AG20443 (cell line): ENCODE results near the gene ENPP3.
"Not testable (repeated sequence)": the region's sequence is repeated elsewhere in the genome, so short reads cannot be mapped to it uniquely, and the experiment has no call there.

Experiments used
- DNase-seq: peaks from one replicate; pipeline ENCODE4 v3.0.0; 2012; ENCODE audit warnings: low spot score, mixed read lengths

ENPP3 gene

GRCh38 chr6:131685266-131685780 lies 48.2 kb downstream of the ENPP3 start:
- no peak for DNase-seq

DNA sequence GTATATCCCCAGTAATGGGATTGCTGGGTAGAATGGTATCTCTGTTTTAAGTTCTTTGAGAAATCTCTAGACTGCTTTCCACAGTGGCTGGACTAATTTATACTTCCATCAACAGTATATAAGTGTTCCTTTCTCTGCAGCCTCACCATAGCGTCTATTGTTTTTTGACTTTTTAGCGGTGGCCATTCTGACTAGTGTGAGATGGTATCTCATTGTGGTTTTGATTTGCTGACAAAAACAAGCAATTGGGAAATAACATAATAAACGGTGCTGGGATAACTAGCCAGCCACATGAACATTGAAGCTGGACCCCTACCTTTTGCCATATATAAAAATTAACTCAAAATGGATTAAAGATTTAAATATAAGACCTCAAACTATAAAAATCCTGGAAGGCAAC lies 49.9 kb downstream of the ENPP3 start:
- no peak for DNase-seq

DNA sequence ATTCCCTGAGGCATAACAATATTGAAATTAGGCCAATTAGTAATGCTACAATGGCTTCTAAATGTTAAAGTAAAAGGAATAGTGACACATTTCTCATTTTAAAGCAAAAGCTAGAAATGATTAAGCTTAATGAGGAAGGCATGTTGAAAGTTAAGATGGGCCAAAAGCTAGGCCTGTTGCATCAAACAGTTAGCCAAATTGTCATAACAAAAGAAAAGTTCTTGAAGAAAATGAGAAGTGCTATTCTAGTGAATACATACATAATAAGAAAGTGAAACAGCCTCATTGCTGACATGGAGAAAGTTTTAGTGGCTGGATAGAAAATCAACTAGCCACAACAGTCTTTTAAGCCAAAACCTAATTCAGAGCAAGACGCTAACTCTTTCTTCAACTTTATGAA lies 51.2 kb downstream of the ENPP3 start:
- no peak for DNase-seq

DNA sequence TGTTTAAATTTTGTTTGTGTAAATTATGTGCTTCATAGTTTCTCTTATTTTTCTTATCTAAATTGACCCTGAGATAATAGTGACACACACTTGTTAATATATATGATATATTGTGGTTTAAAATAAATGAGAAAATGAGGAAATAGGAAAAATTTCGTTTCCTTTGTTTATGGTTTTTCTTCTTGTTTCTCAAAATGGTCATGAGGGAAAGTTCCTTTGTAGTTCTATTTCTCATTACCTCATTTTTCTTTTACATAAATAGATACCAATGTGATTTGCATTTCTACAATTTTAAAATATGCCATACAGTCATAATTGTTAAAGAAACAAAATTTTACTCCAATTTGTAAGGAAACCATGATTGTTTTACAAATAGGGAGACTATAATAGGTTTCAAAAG lies 54.9 kb downstream of the ENPP3 start:
- no peak for DNase-seq

DNA sequence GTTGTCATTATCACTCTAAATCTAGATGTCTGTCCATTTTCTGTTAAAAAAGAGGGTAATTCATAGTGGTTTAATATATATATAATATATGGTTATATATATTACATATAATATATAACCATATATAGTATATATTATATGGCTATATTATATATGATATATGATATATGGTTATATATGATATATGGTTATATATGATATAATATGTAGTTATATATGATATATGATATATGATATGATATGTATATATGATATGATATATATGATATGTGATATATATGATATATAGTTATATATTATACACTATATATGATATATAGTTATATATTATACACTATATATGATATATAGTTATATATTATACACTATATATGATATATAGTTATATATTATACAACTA lies 55.5 kb downstream of the ENPP3 start:
- no peak for DNase-seq

DNA sequence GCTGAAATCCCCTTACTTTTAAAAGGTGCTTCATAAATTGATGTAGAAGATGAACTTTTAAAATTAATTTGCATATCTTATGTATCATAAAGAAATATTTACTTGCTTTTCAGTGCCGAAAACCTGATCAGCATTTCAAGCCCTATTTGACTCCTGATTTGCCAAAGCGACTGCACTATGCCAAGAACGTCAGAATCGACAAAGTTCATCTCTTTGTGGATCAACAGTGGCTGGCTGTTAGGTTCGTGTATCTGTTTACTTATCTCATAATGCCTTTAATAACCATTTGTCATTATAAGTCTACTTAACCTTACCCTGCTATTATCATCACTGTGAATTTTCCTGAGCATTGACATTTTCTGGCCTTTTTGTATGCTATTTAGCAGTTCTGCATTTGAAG lies 56.3 kb downstream of the ENPP3 start:
- no peak for DNase-seq

DNA sequence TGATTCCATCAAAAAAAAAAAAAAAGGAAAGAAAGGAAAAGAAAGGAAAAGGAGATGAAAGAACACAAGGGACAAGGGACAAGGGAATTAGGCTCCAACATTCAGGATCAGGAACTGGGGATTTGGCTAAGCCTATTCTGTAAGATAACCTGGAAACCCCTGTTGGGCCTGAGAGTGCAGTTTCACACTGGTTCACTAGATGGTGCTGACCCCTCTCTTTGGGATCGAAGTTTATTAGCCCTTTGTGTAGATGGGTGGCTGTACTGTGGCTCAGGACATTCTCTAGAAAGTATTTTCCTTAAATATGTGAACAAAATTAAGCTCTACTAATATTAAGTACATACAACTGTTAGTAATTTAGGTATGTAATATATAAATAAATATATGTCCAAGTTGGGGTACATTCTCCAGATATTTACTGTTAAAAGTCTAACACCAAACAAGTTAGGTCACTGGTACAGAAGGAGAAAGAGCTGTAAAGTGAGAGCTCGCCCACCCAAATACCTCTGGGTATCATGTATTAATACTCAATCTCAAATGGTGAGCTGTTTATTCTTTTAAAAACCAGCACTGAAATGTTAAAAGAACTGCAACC lies 57.8 kb downstream of the ENPP3 start:
- peak; percentile 89 for DNase-seq

GRCh38 chr6:131696956-131697355 lies 59.9 kb downstream of the ENPP3 start:
- no peak for DNase-seq

GRCh38 chr6:131700851-131701250 lies 63.7 kb downstream of the ENPP3 start:
- DNase-seq = not testable (repeated sequence)

- DNase-seq = not testable (repeated sequence)
These were observed 66.8 kb downstream of the ENPP3 start for GRCh38 chr6:131703905-131704304.

- DNase-seq = not testable (repeated sequence)
These were observed 73.8 kb downstream of the ENPP3 start, which contains the start of gene CTAGE9 for GRCh38 chr6:131710917-131711316. TSS of gene CTAGE9 (minus strand) at chr6:131711017. CDS start at chr6:131711017, 0 bp downstream.

DNA sequence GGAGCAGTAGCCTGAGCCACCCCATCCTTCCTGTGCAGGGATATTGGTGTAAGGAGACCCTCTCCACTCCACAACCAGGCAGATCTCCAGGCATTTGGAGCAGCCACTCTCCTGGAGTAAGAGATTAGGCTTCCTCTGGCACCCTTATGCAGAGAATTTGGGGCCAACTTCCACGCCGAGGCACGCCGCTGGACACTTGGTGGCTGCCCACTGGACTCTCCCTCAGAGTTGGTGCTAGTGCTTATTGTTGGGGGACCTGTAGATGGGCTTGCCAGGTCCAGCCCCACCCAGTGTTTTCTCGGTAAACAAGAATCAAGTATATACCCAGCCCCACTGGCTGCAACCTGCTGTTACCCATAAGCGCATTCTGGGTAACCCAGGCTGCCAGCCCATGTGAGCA lies 78.5 kb downstream of the ENPP3 start:
- not testable (repeated sequence) for DNase-seq

- DNase-seq = no peak
These were observed 80.9 kb downstream of the ENPP3 start for GRCh38 chr6:131717836-131718542.

- DNase-seq = no peak
These were observed 84.1 kb downstream of the ENPP3 start for GRCh38 chr6:131721161-131721560.

GRCh38 chr6:131724114-131724513 lies 87.0 kb downstream of the ENPP3 start:
- DNase-seq = peak; percentile 13

GRCh38 chr6:131727467-131727866 lies 90.4 kb downstream of the ENPP3 start:
- DNase-seq = no peak

DNA sequence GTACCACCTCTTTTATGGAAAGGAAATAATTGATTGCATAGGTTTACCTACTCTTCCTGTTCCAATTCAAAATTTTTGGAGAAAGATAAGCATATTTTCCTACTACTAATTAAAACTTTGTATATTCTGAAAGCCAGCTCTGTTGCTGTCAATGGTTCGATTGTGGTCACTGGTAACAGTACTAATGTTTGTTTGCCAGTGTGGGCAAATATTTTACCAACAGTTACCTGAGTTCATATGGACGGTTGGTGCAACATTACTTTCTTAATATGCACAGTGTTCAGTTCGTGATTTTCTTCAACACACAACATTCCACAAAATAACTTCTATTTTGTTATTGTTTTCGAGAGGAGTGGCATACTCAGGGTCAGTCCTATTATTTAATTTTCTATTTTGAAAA lies 90.8 kb downstream of the ENPP3 start:
- DNase-seq = no peak

DNA sequence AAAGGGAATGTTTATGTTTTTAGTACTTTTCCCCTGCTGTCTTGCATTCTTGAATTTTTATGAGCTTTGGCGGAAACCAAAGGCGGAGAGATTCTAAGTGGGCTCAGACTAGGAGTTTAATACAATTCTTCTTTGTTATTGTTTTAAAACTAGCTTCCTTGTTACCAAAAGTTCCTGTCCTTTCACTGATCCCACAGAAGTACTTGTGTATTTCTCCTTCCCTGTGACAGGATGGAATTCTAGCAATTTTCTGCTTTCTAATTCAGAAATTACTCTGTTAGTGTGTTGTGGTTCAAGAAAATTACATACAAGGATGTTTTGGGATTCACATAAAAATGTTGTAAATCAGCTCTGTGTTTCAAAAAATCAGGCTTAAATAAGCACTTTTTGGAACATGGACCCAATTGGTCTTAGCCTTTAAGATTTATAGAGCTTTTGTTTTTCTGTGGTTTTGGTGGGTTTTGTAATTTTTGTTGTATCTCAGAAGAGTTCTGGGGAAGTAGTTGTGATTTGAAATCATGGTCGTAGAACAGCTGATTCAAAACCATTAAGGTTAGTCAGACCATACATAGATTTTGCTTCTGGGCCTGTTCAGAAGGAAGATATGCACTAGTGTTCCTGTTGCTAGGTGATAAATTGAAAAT lies 91.3 kb downstream of the ENPP3 start:
- DNase-seq = peak; percentile 13

DNA sequence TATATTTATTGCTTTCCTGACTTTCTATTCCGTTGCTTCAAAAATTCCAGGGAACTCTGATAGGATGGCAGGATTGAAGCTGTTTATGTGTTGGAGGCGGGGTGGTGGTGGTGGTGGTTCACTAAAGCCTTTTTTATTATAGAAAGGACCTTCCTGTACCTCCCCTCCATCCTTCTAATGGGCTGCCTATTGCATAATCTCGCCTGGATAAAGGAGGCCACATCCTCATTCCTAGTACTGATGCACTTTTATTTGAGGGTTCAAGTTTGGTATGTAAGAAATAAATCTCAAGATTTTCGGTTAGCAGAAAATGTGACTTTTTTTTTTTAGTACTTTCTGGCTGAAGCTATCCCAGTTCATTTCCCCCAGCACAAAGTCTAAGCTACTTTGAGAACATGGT lies 92.4 kb downstream of the ENPP3 start:
- no peak for DNase-seq

- no peak for DNase-seq
These were observed 93.2 kb downstream of the ENPP3 start for GRCh38 chr6:131730264-131730663.

DNA sequence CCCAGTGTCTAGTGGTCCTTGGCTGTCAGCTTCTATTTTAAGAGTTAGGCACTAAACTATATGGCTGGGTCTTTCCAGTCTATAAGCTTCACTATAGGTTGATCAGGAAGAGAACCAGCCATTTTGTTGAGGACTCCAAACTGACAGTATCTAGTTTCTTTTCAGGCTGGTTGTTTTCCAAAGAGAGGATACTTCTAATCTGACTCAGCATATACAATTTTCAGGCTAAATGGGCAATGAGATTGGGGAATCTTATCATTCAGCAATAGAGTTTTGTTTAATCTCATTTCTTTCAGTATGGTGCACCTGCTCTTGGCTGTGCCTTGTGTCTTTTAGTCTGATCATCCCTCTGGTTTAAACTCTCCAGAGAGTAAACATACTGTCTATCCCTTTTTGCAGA lies 94.1 kb downstream of the ENPP3 start:
- DNase-seq = no peak

DNA sequence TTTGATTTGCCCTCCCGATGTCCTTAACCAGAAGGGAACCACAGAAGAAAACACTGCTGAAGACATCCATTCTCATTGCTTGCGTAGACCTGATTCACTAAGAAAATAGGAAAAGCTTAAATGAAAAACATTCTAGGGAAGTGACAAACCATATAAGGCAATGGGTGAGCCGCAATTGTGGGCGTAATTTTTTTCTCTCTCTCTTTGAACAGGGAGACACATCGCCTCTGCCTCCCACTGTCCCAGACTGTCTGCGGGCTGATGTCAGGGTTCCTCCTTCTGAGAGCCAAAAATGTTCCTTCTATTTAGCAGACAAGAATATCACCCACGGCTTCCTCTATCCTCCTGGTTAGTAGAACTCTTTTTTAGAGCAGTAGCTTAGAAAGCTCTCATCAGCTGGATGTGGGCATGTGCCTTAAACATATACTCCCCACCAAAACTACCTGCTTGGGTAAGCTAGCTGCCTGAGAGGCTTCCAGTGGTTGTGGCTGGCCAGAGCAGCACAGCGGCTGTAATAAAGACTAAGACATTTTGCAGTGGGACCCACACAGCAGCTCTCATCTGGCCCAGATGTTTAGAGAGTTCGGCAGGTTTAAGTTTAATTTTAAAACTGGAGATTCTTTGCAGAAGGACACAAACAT lies 96.4 kb downstream of the ENPP3 start:
- DNase-seq = peak; percentile 73
